Germinal center (tissue), 1 donor: Measurements from ENCODE around the gene TRAT1.

Experiments
- DNase-seq: peaks from one replicate; pipeline ENCODE4 v3.0.0; 2012; ENCODE audit warnings: mixed read lengths, low spot score

The TRAT1 gene

DNA sequence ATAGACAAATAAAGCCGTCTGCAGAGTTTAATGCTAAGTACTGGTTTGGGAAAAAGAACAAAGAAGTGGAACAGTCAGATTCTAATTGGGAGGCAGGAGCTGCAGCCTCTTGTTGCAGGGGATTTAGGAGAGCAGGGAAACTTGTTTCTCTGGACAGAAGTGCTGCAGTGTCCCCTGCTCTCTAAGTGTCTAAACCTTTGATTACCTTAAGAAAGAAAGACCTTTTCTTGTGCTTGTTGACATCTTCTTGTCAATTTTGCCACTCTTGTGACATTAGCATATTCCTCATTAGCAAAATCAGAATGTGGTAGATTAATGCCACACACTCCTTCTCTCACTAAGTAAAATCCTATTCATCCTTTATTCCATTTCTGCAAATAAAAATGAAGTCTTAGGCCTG, 38.8 kb downstream of the TRAT1 start:
- no peak for DNase-seq

- no peak for DNase-seq
Observed at GRCh38 chr3:108862865-108863798, 40.5 kb downstream of the TRAT1 start.

DNA sequence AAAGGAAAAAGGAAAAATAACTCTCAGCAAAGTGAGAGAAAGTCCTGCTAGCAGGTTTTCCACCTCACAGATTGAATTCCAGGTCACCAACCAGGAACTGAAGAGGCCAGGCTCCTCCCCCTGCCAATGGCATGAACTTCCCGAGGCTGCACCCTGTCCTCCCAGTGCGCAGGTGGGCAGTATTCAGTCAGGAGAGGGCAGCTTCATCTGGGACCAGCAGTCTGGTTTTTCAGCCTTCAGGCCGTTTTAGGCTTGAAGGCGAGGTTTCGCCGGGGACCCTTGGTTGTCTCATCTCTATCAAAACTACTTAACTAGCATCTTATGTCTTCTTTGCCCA, 41.2 kb downstream of the TRAT1 start:
- DNase-seq = no peak

DNA sequence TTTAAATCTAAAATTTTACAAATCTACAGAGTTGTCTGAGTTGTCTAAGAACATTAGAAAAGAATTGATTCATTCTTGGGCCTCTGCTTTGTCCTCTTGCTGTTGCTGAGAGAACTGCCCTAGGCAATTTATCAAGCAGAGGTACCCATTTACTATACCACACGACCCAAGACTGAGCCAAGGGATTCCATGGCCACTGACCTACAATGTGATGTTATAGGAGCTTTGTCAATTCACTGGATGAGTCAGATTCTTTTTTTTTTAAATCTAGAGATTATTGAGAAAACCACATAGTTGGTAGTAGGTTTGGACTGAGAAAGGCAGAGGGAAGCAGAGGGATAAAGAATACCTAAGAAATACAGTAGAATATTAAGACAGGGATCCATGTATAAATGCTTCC, 55.3 kb downstream of the TRAT1 start:
- DNase-seq = no peak

GRCh38 chr3:108879915-108880314, 57.3 kb downstream of the TRAT1 start:
- DNase-seq = no peak

- no peak for DNase-seq
Observed at GRCh38 chr3:108882762-108883161, 60.2 kb downstream of the TRAT1 start.

GRCh38 chr3:108883373-108883772, 60.8 kb downstream of the TRAT1 start:
- no peak for DNase-seq

DNA sequence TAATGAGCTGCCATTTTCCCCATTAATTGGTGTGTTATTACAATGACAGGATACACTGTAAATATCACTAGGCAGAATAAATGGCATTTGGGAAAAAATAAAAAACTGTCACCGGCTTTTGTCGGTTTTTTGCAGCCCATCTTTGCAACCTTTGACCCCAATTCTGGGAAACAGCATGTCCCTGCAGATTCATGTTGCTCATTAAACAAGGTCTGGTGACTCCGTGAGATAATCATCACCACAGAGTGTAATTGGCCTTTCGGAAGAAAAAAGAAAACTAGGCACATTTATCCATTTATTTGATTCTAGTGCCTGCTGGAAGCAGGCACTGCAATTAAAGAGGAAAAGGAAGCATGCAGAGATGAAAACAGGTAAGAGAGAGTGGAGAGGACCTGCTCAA, 64.5 kb downstream of the TRAT1 start:
- no peak for DNase-seq

DNA sequence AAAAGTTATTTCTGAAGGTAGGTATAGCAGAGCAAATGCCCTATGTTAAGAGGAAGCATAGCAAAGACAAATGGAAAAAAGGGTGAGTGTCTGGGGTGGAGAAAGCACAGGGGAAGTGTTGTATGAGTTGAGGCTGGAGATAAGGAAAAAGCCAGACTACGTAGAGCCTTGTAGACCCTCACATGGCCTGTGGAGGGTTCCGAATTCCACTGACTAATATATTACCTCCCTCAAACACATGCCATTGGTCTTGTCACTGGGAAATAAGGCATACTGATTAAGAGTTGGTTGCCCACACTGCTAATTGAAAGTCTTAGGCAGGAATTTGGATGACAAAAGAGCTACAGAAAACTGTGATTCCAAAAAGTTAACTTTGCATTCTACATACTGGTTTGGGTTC, 65.2 kb downstream of the TRAT1 start:
- DNase-seq = no peak

DNA sequence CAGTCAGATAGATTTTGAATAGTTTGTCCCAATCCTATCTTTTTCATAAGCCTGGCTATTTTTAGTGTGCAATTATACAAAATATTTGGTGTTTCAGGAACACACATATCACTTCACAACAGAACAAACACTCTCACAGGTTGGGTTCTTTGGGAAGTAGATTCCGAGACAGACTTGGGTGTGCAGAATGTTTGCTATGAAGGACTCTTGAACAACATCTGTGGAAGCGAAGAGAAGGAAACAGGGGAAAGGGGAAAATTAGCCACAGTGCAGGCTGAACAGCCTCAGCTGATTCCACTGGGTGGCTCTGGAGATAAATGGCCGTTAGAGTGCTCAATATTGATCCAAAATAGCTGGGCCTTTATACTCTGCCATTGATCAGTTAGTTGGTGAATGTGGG, 69.2 kb downstream of the TRAT1 start:
- DNase-seq = no peak

GRCh38 chr3:108894981-108895380, 72.4 kb downstream of the TRAT1 start:
- no peak for DNase-seq

DNA sequence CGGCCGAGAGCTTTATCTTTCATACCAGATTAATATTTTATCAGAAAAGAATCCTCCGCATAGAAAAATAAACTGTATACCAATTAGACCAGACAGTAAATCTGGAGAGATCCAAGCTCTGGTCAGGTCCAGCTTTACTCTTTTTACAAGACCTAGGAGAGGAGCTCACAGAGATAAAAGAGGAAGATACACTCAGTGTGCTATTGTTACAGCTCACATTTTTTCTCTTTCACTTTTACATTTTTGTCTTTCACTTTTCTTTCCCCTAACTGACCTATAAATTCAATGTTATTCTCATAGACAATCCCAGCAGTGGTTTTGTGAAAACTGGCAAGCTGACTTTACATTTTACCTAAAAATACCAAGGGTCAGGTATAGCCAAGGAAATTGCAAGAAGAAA, 75.3 kb downstream of the TRAT1 start:
- no peak for DNase-seq

DNA sequence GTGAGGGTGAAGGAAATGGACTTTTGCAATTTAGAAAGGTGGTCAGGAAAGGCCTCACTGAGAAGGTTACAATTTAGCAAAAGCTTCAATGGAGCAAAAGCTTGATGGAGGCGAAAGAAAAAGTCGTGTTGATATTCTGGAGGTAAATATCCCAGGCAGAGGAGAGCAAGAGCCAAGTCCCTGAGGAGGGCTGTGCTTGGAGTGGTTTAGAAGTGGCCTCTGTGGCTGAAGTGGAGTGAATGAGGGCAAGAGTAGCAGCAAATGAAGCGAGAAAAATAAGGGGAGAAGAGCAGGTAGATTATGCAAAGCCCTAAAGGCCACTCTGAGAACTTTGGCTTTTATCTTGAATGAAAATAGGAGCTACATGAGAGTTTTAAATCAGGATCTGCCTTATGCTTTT, 76.9 kb downstream of the TRAT1 start:
- DNase-seq = no peak
